ENCODE measurements around the gene COX4I2. TPM values are rescaled to one million over a fixed set of nuclear protein-coding genes. Genes with fewer than 3 reads are reported as not detected.
A peak's percentile ranks its signal among the peaks of the same experiment; 100 is the strongest.

Gene COX4I2
- total RNA-seq, 1 experiment from 2014 or later = not detected

GRCh38 chr20:31605031-31605901 lies 32.4 kb upstream of the COX4I2 start, which contains the start of gene ID1 (continued):
- 0 out of 2 replicates have a peak, but pooled peaks have one; percentile 7 for TF ChIP-seq CDX4 (CRISPR knock-in tag; IDR thresholded peaks at IDR 0.05; ENCODE audit: borderline replicate concordance)
- TF ChIP-seq TEAD4 (CRISPR knock-in tag; IDR thresholded peaks at IDR 0.05) = peak; percentile 57; the same call in 1 of the 2 replicates

- peaks cover 44% of the 10 kb centered on the region for H3K4me1 Mint-ChIP-seq
- ChIA-PET POLR2A (interaction anchor here (1.1 to 6.4 kb wide), 9 partner anchors 10 to 49 kb away, joined by 4 to 73 read pairs (median 12); no protein-coding TSS in a partner anchor), CTCF (interaction anchor here (0.7 to 17.0 kb wide), 9 partner anchors 10 to 117 kb away, joined by 3 to 927 read pairs (median 10); no protein-coding TSS in a partner anchor)
- H3K9me3 Mint-ChIP-seq = no peaks in the 10 kb centered on the region
- peak; percentile 23 for ATAC-seq
- peak overlapping the region; percentile 99 for H3K27ac Mint-ChIP-seq
- peak; percentile 43 for DNase-seq (ENCODE audit: low spot score)
- H3K4me3 Mint-ChIP-seq = peak overlapping the region; percentile 96
- H3K27me3 Mint-ChIP-seq (ENCODE audit: low read depth) = peaks cover 2% of the 10 kb centered on the region; the same call in 1 of the 2 replicates
- peaks cover 8% of the 10 kb centered on the region for H3K36me3 Mint-ChIP-seq
- TF ChIP-seq SP1 (CRISPR knock-in tag; conservative IDR thresholded peaks at IDR 0.05) (peak; percentile 38; the same call in 1 of the 2 replicates), GABPB1 (CRISPR knock-in tag; IDR thresholded peaks at IDR 0.05) (no peak), TP53 (CRISPR knock-in tag; IDR thresholded peaks at IDR 0.05) (no peak), SOX15 (CRISPR knock-in tag; IDR thresholded peaks at IDR 0.05) (no peak), CTCF (IDR thresholded peaks at IDR 0.05) (no peak), AR (CRISPR knock-in tag; IDR thresholded peaks at IDR 0.05) (no peak), ZBTB21 (CRISPR knock-in tag; IDR thresholded peaks at IDR 0.05; ENCODE audit: borderline replicate concordance) (no peak), USF1 (CRISPR knock-in tag; IDR thresholded peaks at IDR 0.05) (peak; percentile 36; the same call in 1 of the 2 replicates), CREM (CRISPR knock-in tag; IDR thresholded peaks at IDR 0.05) (no peak), ZNF232 (CRISPR knock-in tag; IDR thresholded peaks at IDR 0.05) (no peak), AFF4 (CRISPR knock-in tag; IDR thresholded peaks at IDR 0.05; ENCODE audit: borderline replicate concordance) (peak; percentile 64; the same call in 1 of the 2 replicates), SMAD3 (CRISPR knock-in tag; IDR thresholded peaks at IDR 0.05; ENCODE audit: borderline replicate concordance) (no peak), NR1H2 (CRISPR knock-in tag; IDR thresholded peaks at IDR 0.05) (no peak), ZNF425 (CRISPR knock-in tag; conservative IDR thresholded peaks at IDR 0.05) (0 out of 2 replicates have a peak, but pooled peaks have one; percentile 25), ZBTB43 (CRISPR knock-in tag; IDR thresholded peaks at IDR 0.05) (no peak), ELF4 (CRISPR knock-in tag; IDR thresholded peaks at IDR 0.05; ENCODE audit: low read depth) (no peak)
These were observed 31.6 kb upstream of the COX4I2 start for GRCh38 chr20:31605902-31606803.
